GM12873 (cell line): ENCODE measurements around the gene UBE2L6.

ENCODE experiments used
- CTCF ChIP-seq: IDR thresholded peaks from 2 replicates; pipeline ENCODE4 v1.5.1; 2012; ENCODE audit warnings: low read depth, mild to moderate bottlenecking, moderate library complexity, low read length, control low read depth; ENCODE audit not compliant: insufficient read depth; ENCODE audit errors: missing control alignments

Gene UBE2L6

GRCh38 chr11:57523419-57523818 is 44.1 kb downstream of the UBE2L6 start:
- no peak for TF ChIP-seq CTCF

GRCh38 chr11:57521116-57521515 is 46.4 kb downstream of the UBE2L6 start:
- no peak for TF ChIP-seq CTCF

GRCh38 chr11:57516061-57516443 is 51.4 kb downstream of the UBE2L6 start:
- no peak for TF ChIP-seq CTCF

- TF ChIP-seq CTCF: no peak
Observed at GRCh38 chr11:57515332-57516060, 52.0 kb downstream of the UBE2L6 start, which contains the start of gene SLC43A1. TSS of gene SLC43A1 (minus strand) at chr11:57515702. CDS start at chr11:57514111, 1,591 bp downstream.

- TF ChIP-seq CTCF: no peak
Observed at GRCh38 chr11:57514538-57515331, 52.7 kb downstream of the UBE2L6 start.

GRCh38 chr11:57513911-57514537 is 53.4 kb downstream of the UBE2L6 start:
- no peak for TF ChIP-seq CTCF

- no peak for TF ChIP-seq CTCF
Observed at GRCh38 chr11:57513452-57513795, 54.0 kb downstream of the UBE2L6 start.
